Measurements from ENCODE around the gene TLR4. TPM values are rescaled to one million over a fixed set of nuclear protein-coding genes. Genes with fewer than 3 reads are reported as not detected.

Gene TLR4
- total and polyA plus RNA-seq, 2 of the 4 experiments (the other 2 are of a cell fraction): under 0.01 TPM; not detected in 1

DNA sequence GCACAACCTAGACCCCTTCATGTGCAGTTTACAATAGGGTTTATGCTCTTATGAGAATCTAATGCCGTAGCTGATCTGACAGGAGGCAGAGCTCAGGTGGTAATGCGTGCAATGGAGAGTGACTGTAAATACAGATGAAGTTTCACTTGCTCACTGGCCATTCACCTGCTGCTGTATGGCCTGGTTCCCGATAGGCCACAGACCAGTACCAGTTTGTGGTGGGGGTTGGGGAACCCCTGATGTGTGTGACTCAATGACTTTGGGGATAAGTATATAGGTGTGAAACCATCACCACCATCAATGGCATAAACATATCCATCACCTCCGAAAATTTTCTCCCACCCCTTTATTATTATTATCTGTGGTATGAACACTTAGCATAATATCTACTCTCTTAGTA, 42.1 kb downstream of the TLR4 start:
- H2BK20ac ChIP-seq (ENCODE audit: low read depth, low read length): no peak overlapping the region
- H2BK120ac ChIP-seq (ENCODE audit: low read depth, low read length): no peak overlapping the region
- H3K23ac ChIP-seq (ENCODE audit: low read depth, low read length): no peak overlapping the region
- ChIA-PET POLR2A (ENCODE audit: unreplicated experiment) (no interaction called here), CTCF (no interaction called here)
- no peak overlapping the region for H3K56ac ChIP-seq (ENCODE audit: extremely low read depth, insufficient read depth, low read length)
- no peaks in the 10 kb centered on the region for H3K27me3 ChIP-seq (ENCODE audit: control insufficient read depth, insufficient read depth, low read length)
- H3K18ac ChIP-seq (ENCODE audit: low read depth, low read length): no peak overlapping the region
- BruUV-seq (replicated peaks): no TSS peak
- H3K4me3 ChIP-seq (ENCODE audit: insufficient read depth, low read depth, low read length): no peak overlapping the region
- no peak overlapping the region for H3K4me2 ChIP-seq (ENCODE audit: low read depth, low read length)
- no peaks in the 10 kb centered on the region for H3K79me1 ChIP-seq (ENCODE audit: low read depth in 1 of 2, low read length in 2 of 2)
- no peak for DNase-seq
- H3K9me3 ChIP-seq (ENCODE audit: control insufficient read depth, insufficient read depth, low read length): peaks cover 16% of the 10 kb centered on the region
- H3K9ac ChIP-seq (ENCODE audit: low read depth, low read length): no peak overlapping the region
- H4K5ac ChIP-seq (ENCODE audit: low read depth, low read length): no peak overlapping the region
- in situ Hi-C loops (cut with MboI; ENCODE audit: low sequenced_read_pairs) (no loop called here), dilution Hi-C loops (cut with HindIII; ENCODE audit: low sequenced_read_pairs, unreplicated experiment) (no loop called here), intact Hi-C loops (cut with micrococcal nuclease) (no loop called here)
- H2BK5ac ChIP-seq (ENCODE audit: low read depth, low read length, poor library complexity, severe bottlenecking): no peak overlapping the region
- no peaks in the 10 kb centered on the region for H3K36me3 ChIP-seq (ENCODE audit: control insufficient read depth, insufficient read depth, low read length)
- TF ChIP-seq CTCF (conservative IDR thresholded peaks at IDR 0.05; ENCODE audit: low read depth, low read length) (no peak), NFE2L2 (IDR thresholded peaks at IDR 0.05; ENCODE audit: low read depth, low read length) (no peak), MAFK (IDR thresholded peaks at IDR 0.05; ENCODE audit: low read depth, low read length) (no peak), POLR2A (IDR thresholded peaks at IDR 0.05; ENCODE audit: low read depth, low read length) (no peak), FOS (IDR thresholded peaks at IDR 0.05; ENCODE audit: low read depth, low read length) (no peak), MAZ (IDR thresholded peaks at IDR 0.05; ENCODE audit: borderline replicate concordance, low read depth, low read length) (no peak), CHD1 (IDR thresholded peaks at IDR 0.05; ENCODE audit: low read depth, low read length) (no peak), RFX5 (IDR thresholded peaks at IDR 0.05; ENCODE audit: low read depth, low read length) (no peak)
- no peak overlapping the region for H2BK15ac ChIP-seq (ENCODE audit: low read depth, low read length)
- no peak overlapping the region for H3K14ac ChIP-seq (replicated peaks; ENCODE audit: low read depth, low read length)
- no peak for ATAC-seq (ENCODE audit: low read depth)
- H4K20me1 ChIP-seq (ENCODE audit: insufficient read depth, low read length): no peaks in the 10 kb centered on the region
- H2AFZ ChIP-seq (replicated peaks; ENCODE audit: low read length, poor library complexity): no peak overlapping the region
- no peak overlapping the region for H4K8ac ChIP-seq (ENCODE audit: low read depth in 2 of 2, low read length in 2 of 2)
- 40% methylated on average over 1 of the region's 4 CpGs; no CpG with 5 or more reads in 1 of the 2 experiments for WGBS, 2 experiments (ENCODE audit: extremely low coverage in 2 of 2, insufficient read length in 1 of 2)
- H3K9me1 ChIP-seq (ENCODE audit: insufficient read depth, low read length): no peaks in the 10 kb centered on the region
- no peak overlapping the region for H2AK9ac ChIP-seq (replicated peaks; ENCODE audit: low read depth, low read length, poor library complexity)
- no peak overlapping the region for H2AK5ac ChIP-seq (ENCODE audit: low read depth, low read length)
- H4K91ac ChIP-seq (ENCODE audit: insufficient read depth, low read depth, low read length): no peak overlapping the region
- H3K4ac ChIP-seq (ENCODE audit: low read depth, low read length): no peak overlapping the region
- H3K4me1 ChIP-seq (ENCODE audit: control insufficient read depth, insufficient read depth, low read length): no peaks in the 10 kb centered on the region
- no peak overlapping the region for H3K27ac ChIP-seq (ENCODE audit: insufficient read depth, low read length)
